Mesenchymal stem cell (in vitro differentiated cells and primary cell): Measurements from ENCODE around the gene AGL.
"Not testable (repeated sequence)": the region's sequence is repeated elsewhere in the genome, so short reads cannot be mapped to it uniquely, and the experiment has no call there.

ENCODE experiments used
- DNase-seq: peaks from one replicate; pipeline ENCODE4 v3.0.0-alpha.2; 2013
- H2AFZ ChIP-seq: one replicate; pipeline ENCODE4 v1.6.1; 2013; ENCODE audit warnings: low read depth, mild to moderate bottlenecking, control low read depth, inconsistent platforms, low read length, moderate library complexity
- H2AK5ac ChIP-seq: 2 replicates; pipeline ENCODE4 v1.6.1; 2013; ENCODE audit warnings: low read length, moderate library complexity, mild to moderate bottlenecking, inconsistent platforms; ENCODE audit not compliant: severe bottlenecking
- H2BK120ac ChIP-seq: one replicate; pipeline ENCODE4 v1.6.1; 2013; ENCODE audit warnings: low read depth, mild to moderate bottlenecking, inconsistent platforms, low read length, moderate library complexity
- H2BK12ac ChIP-seq, 2 experiments: one replicate each; pipeline ENCODE4 v1.6.1; 2013; ENCODE audit warnings: inconsistent platforms in 2 of 2, low read length in 2 of 2, mild to moderate bottlenecking in 2 of 2, moderate library complexity in 2 of 2, control low read depth in 1 of 2
- H2BK15ac ChIP-seq: one replicate; pipeline ENCODE4 v1.6.1; 2013; ENCODE audit warnings: mild to moderate bottlenecking, low read depth, inconsistent platforms; ENCODE audit not compliant: poor library complexity, severe bottlenecking
- H2BK5ac ChIP-seq: 2 replicates; pipeline ENCODE4 v1.6.1; 2013; ENCODE audit warnings: low read depth, mild to moderate bottlenecking, low read length, control low read depth, inconsistent platforms; ENCODE audit not compliant: poor library complexity, severe bottlenecking
- H3K14ac ChIP-seq, 2 experiments: one replicate each; pipeline ENCODE4 v1.6.1; 2013; ENCODE audit warnings: inconsistent platforms in 2 of 2, low read length in 2 of 2, control low read depth in 1 of 2, mild to moderate bottlenecking in 1 of 2, moderate library complexity in 1 of 2
- H3K18ac ChIP-seq, 2 experiments: one replicate each; pipeline ENCODE4 v1.6.1; 2013; ENCODE audit warnings: inconsistent platforms in 2 of 2, low read length in 2 of 2, control low read depth in 1 of 2, low read depth in 1 of 2, mild to moderate bottlenecking in 1 of 2
- H3K23ac ChIP-seq, 2 experiments: one replicate each; pipeline ENCODE4 v1.6.1; 2013; ENCODE audit warnings: inconsistent platforms in 2 of 2, low read length in 2 of 2, mild to moderate bottlenecking in 2 of 2, moderate library complexity in 2 of 2, control low read depth in 1 of 2
- H3K27ac ChIP-seq: 2 replicates; pipeline ENCODE4 v1.5.1; 2013; ENCODE audit warnings: mild to moderate bottlenecking, moderate library complexity, low read length, control low read depth, inconsistent platforms; ENCODE audit not compliant: poor library complexity, severe bottlenecking
- H3K27me3 ChIP-seq, 2 experiments: 2 replicates each; pipeline versions ENCODE4 v1.6.1 to v1.7.0; 2013; ENCODE audit warnings: low read length in 2 of 2, mild to moderate bottlenecking in 2 of 2, moderate library complexity in 2 of 2, control low read depth in 1 of 2, inconsistent platforms in 1 of 2; ENCODE audit not compliant: control insufficient read depth in 1 of 2, insufficient read depth in 1 of 2
- H3K36me3 ChIP-seq, 2 experiments: 2 replicates each; pipeline versions ENCODE4 v1.6.1 to v1.7.0; 2013; ENCODE audit warnings: low read length in 2 of 2, control low read depth in 1 of 2, inconsistent platforms in 1 of 2, low read depth in 1 of 2, mild to moderate bottlenecking in 1 of 2; ENCODE audit not compliant: insufficient read depth in 2 of 2, control insufficient read depth in 1 of 2
- H3K4ac ChIP-seq, 2 experiments: one replicate each; pipeline ENCODE4 v1.6.1; 2013; ENCODE audit warnings: inconsistent platforms in 2 of 2, low read length in 2 of 2, mild to moderate bottlenecking in 2 of 2, moderate library complexity in 2 of 2, control low read depth in 1 of 2, low read depth in 1 of 2
- H3K4me1 ChIP-seq: 2 replicates; pipeline ENCODE4 v1.6.1; 2013; ENCODE audit warnings: low read depth, low read length, control low read depth; ENCODE audit not compliant: control insufficient read depth, insufficient read depth
- H3K4me2 ChIP-seq: 2 replicates; pipeline ENCODE4 v1.6.1; 2013; ENCODE audit warnings: low read length, mild to moderate bottlenecking, inconsistent platforms; ENCODE audit not compliant: poor library complexity, severe bottlenecking
- H3K4me3 ChIP-seq, 2 experiments: 2 replicates each; pipeline versions ENCODE4 v1.5.1 to v1.7.0; 2013; ENCODE audit warnings: low read length in 2 of 2, mild to moderate bottlenecking in 2 of 2, control low read depth in 1 of 2, low read depth in 1 of 2; ENCODE audit not compliant: insufficient read depth in 1 of 2
- H3K79me1 ChIP-seq: replicated peaks from 2 replicates; pipeline ENCODE4 v1.6.1; 2013; ENCODE audit warnings: mild to moderate bottlenecking, control low read depth, low read length, inconsistent platforms; ENCODE audit not compliant: poor library complexity, severe bottlenecking
- H3K9ac ChIP-seq: 2 replicates; pipeline ENCODE4 v1.7.0; 2013; ENCODE audit warnings: mild to moderate bottlenecking, low read length, moderate library complexity
- H3K9me3 ChIP-seq: 2 replicates; pipeline ENCODE4 v1.7.0; 2013; ENCODE audit warnings: mild to moderate bottlenecking, low read length; ENCODE audit not compliant: control insufficient read depth
- H4K8ac ChIP-seq: one replicate; pipeline ENCODE4 v1.6.1; 2013; ENCODE audit warnings: inconsistent platforms, mild to moderate bottlenecking, low read length, moderate library complexity
- H4K91ac ChIP-seq: one replicate; pipeline ENCODE4 v1.6.1; 2013; ENCODE audit warnings: mild to moderate bottlenecking, low read length, inconsistent platforms
- WGBS: methylation state at CpG from one replicate; pipeline ENCODE4 v1.1.7; 2013; ENCODE audit warnings: mixed read lengths; 5-methylcytosine and 5-hydroxymethylcytosine counted together

Gene AGL

GRCh38 chr1:99957818-99958217 is 107.7 kb downstream of the AGL start:
- no peaks in the 10 kb centered on the region for H3K4me1 ChIP-seq
- no peak overlapping the region for H2BK15ac ChIP-seq
- H3K9ac ChIP-seq: no peak overlapping the region
- no peak overlapping the region for H3K27ac ChIP-seq
- H2AFZ ChIP-seq: no peak overlapping the region
- H3K14ac ChIP-seq: no peak overlapping the region
- no peak overlapping the region for H3K18ac ChIP-seq
- no peak overlapping the region for H2BK5ac ChIP-seq
- H3K4me3 ChIP-seq: no peak overlapping the region
- no peak overlapping the region for H3K4me2 ChIP-seq
- H2BK120ac ChIP-seq: no peak overlapping the region
- no peak overlapping the region for H4K8ac ChIP-seq
- H2BK12ac ChIP-seq: no peak overlapping the region
- no peaks in the 10 kb centered on the region for H3K9me3 ChIP-seq
- H2AK5ac ChIP-seq: no peak overlapping the region
- 92% methylated on average over 1 of the region's 1 CpG for WGBS
- H3K27me3 ChIP-seq: no peaks in the 10 kb centered on the region
- no peak overlapping the region for H3K23ac ChIP-seq
- H3K79me1 ChIP-seq: no peaks in the 10 kb centered on the region
- no peaks in the 10 kb centered on the region for H3K36me3 ChIP-seq
- no peak for DNase-seq
- no peak overlapping the region for H3K4ac ChIP-seq
- no peak overlapping the region for H4K91ac ChIP-seq

DNA sequence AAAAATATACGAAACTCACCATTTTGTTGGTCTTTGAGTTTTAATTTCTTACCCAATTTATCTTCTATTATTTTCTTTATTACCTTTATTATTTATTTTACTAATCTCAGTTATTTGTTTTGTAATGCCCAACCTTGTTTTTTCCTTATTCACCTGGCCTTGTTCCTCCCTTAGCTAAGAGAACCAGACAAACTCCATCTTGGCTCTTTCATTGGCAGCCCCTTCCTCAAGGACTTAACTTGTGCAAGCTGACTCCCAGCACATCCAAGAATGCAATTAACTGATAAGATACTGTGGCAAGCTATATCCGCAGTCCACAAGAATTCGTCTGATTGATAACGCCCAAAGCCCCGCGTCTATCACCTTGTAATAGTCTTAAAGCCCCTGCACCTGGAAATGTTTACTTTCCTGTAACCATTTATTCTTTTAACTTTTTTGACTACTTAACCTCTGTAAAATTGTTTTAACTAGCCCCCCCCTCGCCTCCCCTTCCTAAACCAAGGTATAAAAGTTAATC is 109.1 kb downstream of the AGL start:
- not testable (repeated sequence) for H3K14ac ChIP-seq, H4K91ac ChIP-seq, H3K9me3 ChIP-seq, H3K9ac ChIP-seq, H3K27me3 ChIP-seq, H2BK120ac ChIP-seq, H2AK5ac ChIP-seq, H2AFZ ChIP-seq, H3K23ac ChIP-seq, H3K4me2 ChIP-seq, H3K4me1 ChIP-seq, H2BK15ac ChIP-seq, H3K18ac ChIP-seq, DNase-seq, H2BK5ac ChIP-seq, H3K36me3 ChIP-seq, H3K79me1 ChIP-seq, H3K27ac ChIP-seq, H3K4ac ChIP-seq, H4K8ac ChIP-seq, H2BK12ac ChIP-seq, H3K4me3 ChIP-seq
- WGBS: 23% methylated on average over 6 of the region's 7 CpGs

DNA sequence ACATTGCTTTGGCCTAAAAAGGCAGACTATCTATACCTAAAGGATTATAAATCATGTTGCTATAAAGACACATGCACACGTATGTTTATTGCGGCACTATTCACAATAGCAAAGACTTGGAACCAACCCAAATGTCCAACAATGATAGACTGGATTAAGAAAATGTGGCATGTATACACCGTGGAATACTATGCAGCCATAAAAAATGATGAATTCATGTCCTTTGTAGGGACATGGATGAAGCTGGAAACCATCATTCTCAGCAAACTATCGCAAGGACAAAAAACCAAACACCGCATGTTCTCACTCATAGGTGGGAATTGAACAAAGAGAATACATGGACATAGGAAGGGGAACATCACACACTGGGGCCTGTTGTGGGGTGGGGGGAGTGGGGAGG is 110.1 kb downstream of the AGL start:
- not testable (repeated sequence) for H3K18ac ChIP-seq, H3K27ac ChIP-seq, H2AK5ac ChIP-seq, DNase-seq, H3K79me1 ChIP-seq, H2BK5ac ChIP-seq, H3K27me3 ChIP-seq, H3K9me3 ChIP-seq, H2AFZ ChIP-seq, H3K4me3 ChIP-seq, H2BK15ac ChIP-seq, H3K14ac ChIP-seq, H3K4me1 ChIP-seq, H3K4ac ChIP-seq, H3K23ac ChIP-seq, H3K9ac ChIP-seq, H4K91ac ChIP-seq, H2BK12ac ChIP-seq, H2BK120ac ChIP-seq, H3K36me3 ChIP-seq, H4K8ac ChIP-seq, H3K4me2 ChIP-seq
- no CpG with 5 or more reads among the region's 5 CpGs for WGBS

GRCh38 chr1:99963041-99963795 is 113.1 kb downstream of the AGL start:
- Histone ChIP-seq H2AK5ac (no peak overlapping the region), H3K27me3 (no peaks in the 10 kb centered on the region), H3K4me1 (no peaks in the 10 kb centered on the region), H3K36me3 (no peaks in the 10 kb centered on the region), H3K4me2 (no peak overlapping the region), H3K9me3 (no peaks in the 10 kb centered on the region), H3K27ac (no peak overlapping the region), H3K23ac (no peak overlapping the region), H3K14ac (no peak overlapping the region), H3K79me1 (no peaks in the 10 kb centered on the region), H2AFZ (no peak overlapping the region), H4K91ac (no peak overlapping the region), H2BK12ac (no peak overlapping the region), H4K8ac (no peak overlapping the region), H3K18ac (no peak overlapping the region), H2BK15ac (no peak overlapping the region), H3K4ac (no peak overlapping the region), H3K4me3 (no peak overlapping the region), H2BK5ac (no peak overlapping the region), H3K9ac (no peak overlapping the region), H2BK120ac (no peak overlapping the region)
- peak; percentile 56 for DNase-seq
